Mononuclear cell (primary cell): Measurements from ENCODE around the gene CCL25. TPM values are rescaled to one million over a fixed set of nuclear protein-coding genes. Genes with fewer than 3 reads are reported as not detected.
"Not testable (repeated sequence)": the region's sequence is repeated elsewhere in the genome, so short reads cannot be mapped to it uniquely, and the experiment has no call there.

Experiments used
- H3K27me3 ChIP-seq: 2 replicates; pipeline ENCODE4 v1.6.0; 2011; ENCODE audit warnings: low read length, control low read depth; ENCODE audit not compliant: insufficient read depth
- H3K4me1 ChIP-seq: 2 replicates; pipeline ENCODE4 v1.5.1; 2011; ENCODE audit warnings: mild to moderate bottlenecking, low read length, control low read depth; ENCODE audit not compliant: insufficient read depth
- H3K4me3 ChIP-seq: 2 replicates; pipeline ENCODE4 v1.5.1; 2011; ENCODE audit warnings: mild to moderate bottlenecking, low read length, moderate library complexity
- H3K9me3 ChIP-seq: 2 replicates; pipeline ENCODE4 v1.5.1; 2011; ENCODE audit warnings: low read depth, mild to moderate bottlenecking, control low read depth, low read length
- total RNA-seq: library from RNA; depleted of rRNA; stranded (reverse); fragments of >200 nt; gene quantifications from one replicate; pipeline ENCODE4 v1.2.3, GENCODE V29; 2012

The CCL25 gene, protein sequence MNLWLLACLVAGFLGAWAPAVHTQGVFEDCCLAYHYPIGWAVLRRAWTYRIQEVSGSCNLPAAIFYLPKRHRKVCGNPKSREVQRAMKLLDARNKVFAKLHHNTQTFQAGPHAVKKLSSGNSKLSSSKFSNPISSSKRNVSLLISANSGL
- total RNA-seq: not detected

GRCh38 chr19:8052464-8052859, at the start of gene CCL25:
CCL25 (plus strand) TSS chr19:8052760; CDS start chr19:8053050, 290 bp downstream.
- Histone ChIP-seq H3K27me3 (no peaks in the 10 kb centered on the region), H3K4me3 (no peak within 1 kb of the TSS), H3K4me1 (peaks cover 22% of the 10 kb centered on the region)

DNA sequence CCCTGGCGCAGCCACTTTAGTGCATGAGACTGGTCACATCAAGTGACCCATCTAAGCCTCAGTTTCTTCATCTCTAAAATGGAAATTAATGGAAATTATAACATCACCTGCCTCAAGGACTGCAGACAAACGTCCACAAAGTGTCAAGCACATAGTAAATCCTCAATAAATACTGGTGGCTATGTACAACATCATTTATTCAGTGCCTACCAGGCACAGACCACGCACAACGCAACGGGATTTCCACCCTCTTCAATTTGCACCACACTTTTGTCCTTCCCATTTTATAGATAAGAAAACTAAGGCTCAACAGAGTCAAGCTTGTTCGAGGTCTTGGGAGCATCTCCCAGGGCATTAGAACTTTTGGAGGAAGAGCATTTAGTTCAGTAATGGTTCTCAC, 48.6 kb upstream of the CCL25 start:
- Histone ChIP-seq H3K4me3 (no peak overlapping the region), H3K9me3 (no peaks in the 10 kb centered on the region), H3K27me3 (no peaks in the 10 kb centered on the region), H3K4me1 (peaks cover 43% of the 10 kb centered on the region)

More at GRCh38 chr19:8052464-8052859, at the start of gene CCL25:
- H3K9me3 ChIP-seq: no peaks in the 10 kb centered on the region

DNA sequence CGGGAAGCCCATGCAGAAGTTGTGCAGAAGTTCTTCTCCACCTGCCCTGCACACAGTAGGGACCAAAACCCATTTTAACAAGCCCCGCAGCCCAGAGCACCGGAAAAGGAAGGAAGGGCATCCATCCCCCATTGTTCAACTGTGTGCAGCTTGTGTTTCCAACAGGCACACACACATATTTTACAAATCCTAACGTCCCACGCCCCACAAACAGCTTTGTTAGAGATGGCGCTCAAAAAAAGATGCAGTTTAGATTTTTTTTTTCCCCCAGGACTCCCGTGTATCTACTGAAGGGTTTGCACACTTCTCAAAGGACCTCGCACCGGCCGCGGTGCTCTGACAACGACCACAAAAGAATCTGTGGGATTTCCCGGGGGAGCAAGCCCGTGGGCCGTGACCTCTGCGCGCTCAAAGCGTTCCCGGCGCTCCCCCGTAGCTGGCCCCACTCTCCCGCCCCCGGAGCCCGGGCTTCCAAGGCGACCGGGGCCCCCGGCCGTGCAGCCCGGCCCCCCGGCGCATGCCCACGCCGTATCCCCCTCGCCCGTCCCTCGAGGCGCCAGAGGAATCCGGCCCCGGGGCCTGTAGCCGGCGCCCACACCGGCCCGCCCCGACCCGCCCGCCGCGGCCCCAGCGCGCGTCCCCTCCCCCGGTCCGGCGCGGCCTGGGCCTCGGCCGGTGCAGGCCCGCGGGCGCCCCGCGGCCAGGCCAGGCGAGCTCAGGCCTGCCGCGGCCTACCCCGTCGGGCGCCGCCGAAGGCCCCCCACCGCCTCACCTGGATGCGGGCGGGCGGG, 47.6 kb upstream of the CCL25 start:
- peak overlapping the region; percentile 42 for H3K4me3 ChIP-seq
- H3K4me1 ChIP-seq: peaks cover 43% of the 10 kb centered on the region
- H3K27me3 ChIP-seq: no peaks in the 10 kb centered on the region

DNA sequence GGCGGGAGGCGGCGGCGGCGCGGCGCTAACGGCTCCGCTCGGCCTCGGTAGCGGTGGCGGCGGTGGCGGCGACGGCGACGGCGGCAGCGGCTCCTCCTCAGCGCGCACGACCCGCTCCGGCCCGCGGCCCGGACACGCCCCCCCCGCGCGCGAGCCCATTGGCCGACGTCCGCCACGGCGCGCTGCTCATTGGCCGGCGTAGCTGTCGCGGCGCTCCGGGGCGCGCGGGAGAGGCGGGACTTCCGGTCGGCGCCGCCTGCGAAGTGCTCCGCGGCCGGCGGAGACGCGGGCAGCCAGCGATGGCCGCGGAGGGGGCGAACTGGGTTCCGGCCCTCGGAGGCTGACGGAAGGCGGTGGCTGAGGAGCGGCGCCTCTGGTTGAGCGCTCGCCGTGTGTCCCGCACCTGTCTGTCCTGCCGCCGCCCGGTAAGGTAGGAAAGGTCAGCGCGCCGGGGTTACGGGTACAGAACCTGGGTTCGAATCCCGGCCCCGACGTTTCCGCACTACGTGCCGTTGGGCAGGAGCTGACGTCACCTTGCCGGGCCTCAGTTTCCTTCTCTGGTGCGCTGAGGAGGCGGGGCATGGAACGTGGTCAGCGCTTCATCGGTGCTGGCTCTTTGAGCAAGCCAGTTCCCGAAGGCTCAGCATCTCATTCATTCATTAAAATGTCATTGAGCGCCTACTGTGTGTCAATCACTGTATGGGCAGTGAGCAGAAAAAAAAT, 46.9 kb upstream of the CCL25 start, which contains the start of gene ELAVL1:
ELAVL1 (minus strand) TSS at position 108 of the 723 bp plus-strand sequence. CDS start 13,826 bp downstream, outside the sequence.
- Histone ChIP-seq H3K4me3 (peak within 1 kb of the TSS; percentile 68), H3K27me3 (no peaks in the 10 kb centered on the region), H3K4me1 (peaks cover 43% of the 10 kb centered on the region), H3K9me3 (no peaks in the 10 kb centered on the region)

More for the DNA sequence above, 47.6 kb upstream of the CCL25 start:
- no peaks in the 10 kb centered on the region for H3K9me3 ChIP-seq

GRCh38 chr19:8017808-8018207, 34.8 kb upstream of the CCL25 start:
- Histone ChIP-seq H3K4me3 (no peak overlapping the region), H3K9me3 (no peaks in the 10 kb centered on the region), H3K27me3 (no peaks in the 10 kb centered on the region), H3K4me1 (no peaks in the 10 kb centered on the region)

GRCh38 chr19:8020681-8021080, 31.9 kb upstream of the CCL25 start:
- Histone ChIP-seq H3K9me3 (no peaks in the 10 kb centered on the region), H3K4me3 (no peak overlapping the region), H3K4me1 (no peaks in the 10 kb centered on the region), H3K27me3 (no peaks in the 10 kb centered on the region)

GRCh38 chr19:8021374-8021773, 31.2 kb upstream of the CCL25 start:
- Histone ChIP-seq H3K9me3 (no peaks in the 10 kb centered on the region), H3K4me1 (no peaks in the 10 kb centered on the region), H3K4me3 (no peak overlapping the region), H3K27me3 (no peaks in the 10 kb centered on the region)

- Histone ChIP-seq H3K4me3 (no peak overlapping the region), H3K9me3 (no peaks in the 10 kb centered on the region), H3K4me1 (no peaks in the 10 kb centered on the region), H3K27me3 (no peaks in the 10 kb centered on the region)
These were observed 30.3 kb upstream of the CCL25 start for GRCh38 chr19:8022275-8022674.

DNA sequence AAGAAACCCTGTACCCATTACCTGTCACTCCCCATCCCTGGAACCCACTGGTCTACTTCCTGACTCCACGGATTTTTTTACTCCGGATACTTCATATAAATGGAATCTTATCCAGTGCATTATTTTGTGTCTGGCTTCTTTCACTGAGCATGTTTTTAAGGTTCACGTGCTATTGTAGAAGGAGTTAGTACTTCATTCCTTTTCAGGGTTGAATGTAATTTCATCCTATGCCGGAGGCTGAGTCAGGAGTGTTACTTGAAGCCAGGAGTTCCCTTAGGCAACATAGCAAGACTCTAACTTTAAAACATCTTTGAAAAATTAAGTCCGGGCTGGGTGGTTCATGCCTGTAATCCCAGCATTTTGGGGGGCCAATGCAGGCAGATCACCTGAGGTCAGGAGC, 29.2 kb upstream of the CCL25 start:
- no peaks in the 10 kb centered on the region for H3K9me3 ChIP-seq
- no peak overlapping the region for H3K4me3 ChIP-seq
- no peaks in the 10 kb centered on the region for H3K4me1 ChIP-seq
- no peaks in the 10 kb centered on the region for H3K27me3 ChIP-seq

DNA sequence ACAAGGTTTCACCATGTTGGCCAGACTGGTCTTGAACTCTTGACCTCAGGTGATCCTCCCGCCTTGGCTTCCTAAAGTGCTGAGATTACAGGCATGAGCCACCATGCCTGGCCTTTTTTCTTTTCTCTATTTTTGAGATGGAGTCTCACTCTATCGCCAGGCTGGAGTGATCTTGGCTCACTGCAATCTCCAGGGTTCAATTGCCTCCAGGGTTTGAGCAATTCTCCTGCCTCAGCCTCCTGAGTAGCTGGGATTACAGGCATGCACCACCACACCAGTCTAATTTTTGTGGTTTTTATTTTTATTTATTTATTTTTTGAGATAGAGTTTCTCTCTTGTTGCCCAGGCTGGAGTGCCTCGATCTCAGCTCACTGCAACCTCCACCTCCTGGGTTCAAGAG, 28.3 kb upstream of the CCL25 start:
- H3K4me1 ChIP-seq, H3K9me3 ChIP-seq: not testable (repeated sequence)

DNA sequence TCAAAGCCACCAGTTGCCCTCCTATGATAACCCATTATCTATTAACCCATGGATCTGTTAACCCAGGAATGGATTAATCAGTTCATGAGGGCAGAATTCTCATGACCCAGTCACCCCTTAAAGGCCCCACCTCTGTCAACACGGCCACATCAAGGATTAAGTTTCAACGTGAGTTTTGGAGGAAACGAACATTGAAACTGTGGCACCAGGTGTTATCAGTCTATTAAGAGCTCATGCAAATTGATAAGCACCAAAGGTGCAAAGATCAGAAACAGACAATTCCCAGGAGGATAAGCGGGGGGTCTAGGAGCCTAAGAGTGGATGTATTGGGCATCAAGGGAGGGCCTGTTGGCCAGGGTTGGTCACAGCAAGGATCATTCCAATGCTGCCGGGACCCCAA, 27.2 kb upstream of the CCL25 start:
- Histone ChIP-seq H3K9me3 (no peaks in the 10 kb centered on the region), H3K4me1 (no peaks in the 10 kb centered on the region), H3K27me3 (no peaks in the 10 kb centered on the region), H3K4me3 (no peak overlapping the region)

More for the DNA sequence above, 28.3 kb upstream of the CCL25 start:
- not testable (repeated sequence) for H3K4me3 ChIP-seq, H3K27me3 ChIP-seq

DNA sequence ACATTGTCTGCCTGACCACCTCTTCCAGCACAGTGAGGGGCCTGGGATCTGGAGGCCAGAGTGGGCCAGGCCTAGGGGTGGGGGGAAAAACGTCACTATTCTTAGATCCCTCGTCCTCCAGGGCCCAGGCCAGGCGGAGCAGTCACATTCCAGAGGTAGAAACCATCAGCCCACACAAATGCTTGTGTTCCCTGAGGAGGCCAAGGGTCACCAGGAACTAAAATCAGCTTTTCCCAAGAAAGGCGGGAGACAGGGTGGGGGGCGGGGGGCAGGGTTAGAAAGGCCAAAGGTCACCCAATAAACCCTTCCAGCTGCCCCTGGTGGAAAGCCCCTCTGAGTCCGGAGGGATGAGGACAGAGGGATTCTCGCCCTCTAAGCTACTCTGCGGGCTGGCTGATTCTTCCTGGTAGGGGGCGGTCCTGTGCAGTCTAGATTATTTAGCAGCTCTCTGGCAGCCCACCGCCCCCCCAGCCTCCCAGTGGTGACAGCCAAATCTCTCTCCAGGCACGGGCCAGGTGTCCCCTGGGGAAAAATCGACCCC, 23.5 kb upstream of the CCL25 start:
- Histone ChIP-seq H3K4me1 (no peaks in the 10 kb centered on the region), H3K4me3 (no peak overlapping the region), H3K9me3 (no peaks in the 10 kb centered on the region), H3K27me3 (no peaks in the 10 kb centered on the region)

- no peak overlapping the region for H3K4me3 ChIP-seq
- H3K4me1 ChIP-seq: no peaks in the 10 kb centered on the region
- no peaks in the 10 kb centered on the region for H3K9me3 ChIP-seq
- H3K27me3 ChIP-seq: no peaks in the 10 kb centered on the region
These were observed 21.6 kb upstream of the CCL25 start for GRCh38 chr19:8030960-8031359.

DNA sequence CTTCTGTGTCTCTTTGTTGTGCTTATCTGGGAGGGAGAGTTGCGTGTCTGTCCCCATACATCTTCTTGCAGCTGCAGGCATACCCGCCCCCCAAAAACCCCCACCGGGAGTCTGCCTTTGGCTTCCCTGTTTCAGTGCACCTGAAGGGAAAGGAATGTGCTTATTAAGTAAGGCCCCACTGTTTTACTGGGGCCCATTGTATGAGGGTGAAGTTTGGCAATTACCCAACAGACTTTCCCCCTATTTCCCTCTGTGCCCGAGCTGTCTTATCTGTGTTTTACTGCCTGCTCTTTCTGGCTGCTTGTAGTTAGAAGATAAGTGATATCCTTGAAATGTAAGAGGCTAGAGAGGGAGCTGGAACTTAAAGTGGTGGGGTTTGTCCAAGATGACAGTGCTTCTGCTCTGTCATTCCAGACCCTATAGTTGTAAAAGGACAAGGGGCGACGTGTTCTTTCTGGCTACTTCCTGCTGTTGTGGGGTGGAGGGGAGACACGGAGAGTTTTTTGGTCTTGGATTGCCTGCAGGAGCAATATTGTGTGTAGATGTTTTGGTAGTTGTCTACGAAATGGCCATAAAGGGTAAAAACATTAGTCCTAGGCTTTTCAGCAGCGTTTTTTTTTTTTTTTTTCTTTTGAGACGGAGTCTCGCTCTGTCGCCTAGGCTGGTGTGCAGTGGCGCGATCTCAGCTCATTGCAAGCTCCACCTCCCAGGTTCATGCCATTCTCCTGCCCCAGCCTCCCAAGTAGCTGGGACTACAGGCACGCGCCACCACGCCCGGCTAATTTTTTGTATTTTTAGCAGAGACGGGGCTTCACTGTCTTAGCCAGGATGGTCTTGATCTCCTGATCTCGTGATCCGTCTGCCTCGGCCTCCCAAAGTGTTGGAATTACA, 19.0 kb upstream of the CCL25 start:
- not testable (repeated sequence) for H3K9me3 ChIP-seq, H3K27me3 ChIP-seq, H3K4me3 ChIP-seq, H3K4me1 ChIP-seq
